Measurements from ENCODE around the gene TNFRSF8.

DNA sequence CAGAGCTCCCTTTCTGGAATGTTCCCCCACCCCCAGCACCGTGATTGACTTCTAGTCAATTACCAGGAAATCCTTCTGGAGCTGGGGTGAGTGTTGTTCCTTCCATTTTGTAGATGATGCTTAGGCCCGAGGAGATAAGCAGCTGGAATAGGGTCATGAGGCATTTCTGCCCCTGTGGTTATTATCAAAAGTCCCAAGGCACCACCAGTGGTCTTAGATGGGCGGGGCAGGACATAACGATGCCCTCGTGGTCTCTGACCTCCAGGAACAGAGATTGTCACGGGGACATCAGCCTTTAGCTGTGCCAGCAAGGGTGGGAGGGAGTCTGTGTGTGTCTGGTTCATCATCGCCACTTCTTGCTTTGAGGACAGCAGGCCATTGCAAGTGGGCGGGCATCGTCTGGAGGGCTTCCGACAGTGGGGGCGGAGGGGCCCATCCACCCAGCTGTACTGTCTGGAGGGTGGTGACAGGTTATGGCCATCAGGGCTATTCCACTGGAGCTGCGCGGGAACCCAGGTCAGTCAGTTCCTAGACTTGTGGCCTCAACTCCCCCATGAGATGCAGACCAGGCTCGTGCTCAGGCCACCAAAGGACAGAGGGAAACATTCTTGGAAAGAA is 22.6 kb downstream of the TNFRSF8 start:
- no peak for TF ChIP-seq CTCF (conservative IDR thresholded peaks at IDR 0.05 in 1 of 2, IDR thresholded peaks at IDR 0.05 in 1 of 2; ENCODE audit: extremely low read depth in 1 of 2, insufficient read depth in 1 of 2, low read depth in 1 of 2, low read length in 2 of 2)
- TF ChIP-seq EZH2 (IDR thresholded peaks at IDR 0.05; ENCODE audit: borderline replicate concordance, low read length) = no peak

Measured in mammary epithelial cell (primary cell).